CD4-positive, CD25-positive, alpha-beta regulatory T cell (primary cell): ENCODE measurements around the gene ABCG8. TPM values are rescaled to one million over a fixed set of nuclear protein-coding genes. Genes with fewer than 3 reads are reported as not detected.

ENCODE experiments used
- ATAC-seq, 2 donors: fragments of 150-1000 bp; cut with Tn5 transposase; one replicate each; pipeline ENCODE4 v1.10.0; 2021; ENCODE audit warnings: low read depth in 2 of 2, moderate number of reproducible peaks in 2 of 2, moderate library complexity in 1 of 2
- DNase-seq, 3 donors: peaks; one replicate each; pipeline versions ENCODE4 v3.0.0 to v3.0.0-alpha.2; 2012 to 2022; ENCODE audit warnings: mixed read lengths in 1 of 3
- H3K27ac ChIP-seq: one replicate; pipeline ENCODE4 v1.7.0; 2013; ENCODE audit warnings: mild to moderate bottlenecking, low read length; ENCODE audit not compliant: insufficient read depth, poor library complexity, severe bottlenecking
- H3K27me3 ChIP-seq: one replicate; pipeline ENCODE4 v1.7.0; 2013; ENCODE audit warnings: low read length; ENCODE audit not compliant: control insufficient read depth, insufficient read depth
- H3K36me3 ChIP-seq: one replicate; pipeline ENCODE4 v1.7.0; 2013; ENCODE audit warnings: mild to moderate bottlenecking, low read length, moderate library complexity; ENCODE audit not compliant: control insufficient read depth, insufficient read depth
- H3K4me1 ChIP-seq: 2 replicates; pipeline ENCODE4 v1.7.0; 2013; ENCODE audit warnings: mild to moderate bottlenecking, low read length; ENCODE audit not compliant: insufficient read depth, control insufficient read depth, poor library complexity, severe bottlenecking
- H3K4me3 ChIP-seq: one replicate; pipeline ENCODE4 v1.7.0; 2013; ENCODE audit warnings: low read depth, mild to moderate bottlenecking, low read length, moderate library complexity
- H3K9me3 ChIP-seq, 2 experiments: 1 replicate in 1 of 2; 2 replicates in 1 of 2; pipeline ENCODE4 v1.7.0; 2013; ENCODE audit warnings: low read length in 2 of 2, mild to moderate bottlenecking in 1 of 2, moderate library complexity in 1 of 2; ENCODE audit not compliant: control insufficient read depth in 2 of 2
- H3K27ac Mint-ChIP-seq, 3 donors: one replicate each; pipeline ENCODE4 v1.8.0; 2020 to 2022; ENCODE audit warnings: mild to moderate bottlenecking in 3 of 3, mixed read lengths in 3 of 3, moderate library complexity in 2 of 3
- H3K27me3 Mint-ChIP-seq: one replicate; pipeline ENCODE4 v1.8.0; 2022; ENCODE audit warnings: mild to moderate bottlenecking, mixed read lengths
- H3K36me3 Mint-ChIP-seq: one replicate; pipeline ENCODE4 v1.8.0; 2020; ENCODE audit warnings: mixed read lengths
- H3K4me1 Mint-ChIP-seq, 4 donors: one replicate each; pipeline ENCODE4 v1.8.0; 2020 to 2022; ENCODE audit warnings: mixed read lengths in 4 of 4, mild to moderate bottlenecking in 1 of 4
- H3K4me3 Mint-ChIP-seq, 4 donors: one replicate each; pipeline ENCODE4 v1.8.0; 2020 to 2022; ENCODE audit warnings: mild to moderate bottlenecking in 4 of 4, mixed read lengths in 4 of 4, moderate library complexity in 3 of 4
- H3K9me3 Mint-ChIP-seq, 7 donors: one replicate each; pipeline ENCODE4 v1.8.0; 2020 to 2022; ENCODE audit warnings: mixed read lengths in 7 of 7, mild to moderate bottlenecking in 3 of 7, moderate library complexity in 2 of 7
- polyA plus RNA-seq, 4 donors: library from polyadenylated mRNA; unstranded; fragments of 300-500 nt; fragmentation: Illumina TruSeq; gene quantifications; one replicate each; pipeline ENCODE4 v1.2.3, GENCODE V29; 2021
- total RNA-seq: library from RNA; stranded (reverse); gene quantifications from one replicate; pipeline ENCODE4 v1.2.3, GENCODE V29; 2022

Gene ABCG8
- total and polyA plus RNA-seq, 5 donors from 2014 or later: 0.09 to 0.10 TPM; not detected in 3

DNA sequence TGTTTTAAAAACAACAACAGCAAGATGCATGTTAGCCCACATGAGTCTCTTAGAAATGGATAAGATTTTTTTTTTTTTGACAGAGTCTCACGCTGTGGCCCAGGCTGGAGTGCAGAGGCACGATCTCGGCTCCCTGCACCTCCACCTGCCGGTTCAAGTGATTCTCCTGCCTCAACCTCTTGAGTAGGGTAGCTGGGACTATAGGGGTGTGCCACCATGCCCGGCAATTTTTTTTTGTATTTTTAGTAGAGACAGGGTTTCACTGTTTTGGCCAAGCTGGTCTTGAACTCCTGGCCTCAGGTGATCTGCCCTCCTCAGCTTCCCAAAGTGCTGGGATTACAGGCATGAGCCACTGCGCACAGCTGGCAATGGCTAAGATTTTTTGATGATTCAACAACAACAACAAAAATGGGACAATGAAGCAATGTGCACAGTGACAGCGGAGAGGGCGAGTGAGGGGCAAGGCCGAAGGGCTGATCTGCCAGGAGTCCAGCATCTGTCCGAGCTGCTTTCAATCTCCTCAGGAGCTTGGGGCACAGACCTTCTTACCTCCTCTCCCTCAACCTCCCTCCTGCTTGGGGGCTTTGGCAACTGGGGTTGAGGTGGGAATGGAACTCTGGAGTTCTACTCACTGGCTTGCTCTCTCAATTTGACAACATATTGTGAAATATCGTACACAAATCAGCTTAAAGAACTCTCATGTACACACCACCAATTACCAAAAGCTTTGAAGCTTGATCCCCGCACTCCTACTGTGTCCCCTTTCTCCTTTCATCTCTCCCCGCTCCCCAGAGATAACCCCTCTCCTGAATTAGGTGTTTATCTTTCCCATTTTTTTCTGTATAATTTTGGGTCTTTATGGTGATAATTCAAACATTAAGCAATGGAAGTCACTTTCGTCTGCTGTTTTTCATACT lies 3.4 kb downstream of the ABCG8 start:
- Histone ChIP-seq H3K4me3 (no peak overlapping the region), H3K36me3 (no peaks in the 10 kb centered on the region), H3K27me3 (no peaks in the 10 kb centered on the region), H3K27ac (no peak overlapping the region), H3K9me3 (no peaks in the 10 kb centered on the region), H3K4me1 (no peaks in the 10 kb centered on the region)
- H3K4me1 Mint-ChIP-seq: no peaks in the 10 kb centered on the region
- peaks cover 3% of the 10 kb centered on the region for H3K27me3 Mint-ChIP-seq
- DNase-seq (no peak), ATAC-seq (no peak)
- H3K4me3 Mint-ChIP-seq: no peak overlapping the region
- no peaks in the 10 kb centered on the region for H3K9me3 Mint-ChIP-seq
- no peaks in the 10 kb centered on the region for H3K36me3 Mint-ChIP-seq
- H3K27ac Mint-ChIP-seq: no peak overlapping the region

DNA sequence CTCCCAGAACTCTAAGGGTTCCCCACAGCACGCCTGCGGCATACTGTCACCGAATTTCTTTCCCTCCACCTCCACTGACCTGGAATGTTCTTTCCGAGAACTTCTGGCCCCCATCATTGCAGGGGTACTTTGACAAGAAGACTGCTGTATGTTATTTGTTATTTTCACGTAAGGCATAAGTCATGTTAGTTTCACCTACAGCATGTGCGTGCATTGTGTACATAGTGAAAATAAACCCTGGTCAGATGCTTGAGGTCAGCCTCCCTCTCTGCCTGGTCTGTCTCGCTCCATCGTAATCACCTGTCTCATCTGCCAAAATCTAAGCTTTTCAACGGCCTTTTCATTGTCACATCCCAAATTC lies 4.1 kb downstream of the ABCG8 start:
- no peaks in the 10 kb centered on the region for H3K27me3 ChIP-seq
- Mint-ChIP-seq H3K4me1 (no peaks in the 10 kb centered on the region), H3K36me3 (no peaks in the 10 kb centered on the region), H3K4me3 (no peak overlapping the region), H3K9me3 (no peaks in the 10 kb centered on the region), H3K27me3 (no peaks in the 10 kb centered on the region), H3K27ac (no peak overlapping the region)
- H3K4me1 ChIP-seq: no peaks in the 10 kb centered on the region
- no peak for DNase-seq
- H3K9me3 ChIP-seq: no peaks in the 10 kb centered on the region
- H3K36me3 ChIP-seq: no peaks in the 10 kb centered on the region
- no peak for ATAC-seq
- H3K4me3 ChIP-seq: no peak overlapping the region
- no peak overlapping the region for H3K27ac ChIP-seq

DNA sequence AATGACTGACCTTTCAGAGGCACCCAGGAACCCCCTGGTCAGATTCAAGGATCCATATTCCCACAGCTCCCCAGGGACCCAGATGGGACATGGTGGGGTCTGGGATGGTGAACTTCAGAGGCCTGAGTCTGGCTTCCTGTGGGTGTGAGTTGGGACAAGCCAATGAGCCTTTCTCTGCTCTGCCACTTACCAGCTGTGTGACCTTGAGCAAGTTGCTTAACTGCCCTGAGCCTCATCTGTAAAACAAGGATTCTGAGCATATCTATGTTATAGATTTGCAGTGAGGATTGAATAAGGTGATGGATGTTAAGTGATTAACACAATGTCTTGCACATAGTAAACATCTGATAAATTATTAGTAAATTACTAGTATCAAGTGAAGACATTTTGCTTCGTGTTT lies 6.4 kb downstream of the ABCG8 start:
- peaks cover 0 to 2% (median 0%) of the 10 kb centered on the region in 7 donors for H3K9me3 Mint-ChIP-seq
- ATAC-seq (no peak), DNase-seq (no peak)
- H3K27ac Mint-ChIP-seq: no peak overlapping the region
- H3K9me3 ChIP-seq: no peaks in the 10 kb centered on the region
- no peaks in the 10 kb centered on the region for H3K4me1 Mint-ChIP-seq
- H3K27me3 Mint-ChIP-seq: peaks cover 13% of the 10 kb centered on the region
- no peaks in the 10 kb centered on the region for H3K36me3 ChIP-seq
- H3K4me3 ChIP-seq: no peak overlapping the region
- H3K27ac ChIP-seq: no peak overlapping the region
- H3K4me1 ChIP-seq: no peaks in the 10 kb centered on the region
- no peaks in the 10 kb centered on the region for H3K36me3 Mint-ChIP-seq
- no peaks in the 10 kb centered on the region for H3K27me3 ChIP-seq
- H3K4me3 Mint-ChIP-seq: no peak overlapping the region

DNA sequence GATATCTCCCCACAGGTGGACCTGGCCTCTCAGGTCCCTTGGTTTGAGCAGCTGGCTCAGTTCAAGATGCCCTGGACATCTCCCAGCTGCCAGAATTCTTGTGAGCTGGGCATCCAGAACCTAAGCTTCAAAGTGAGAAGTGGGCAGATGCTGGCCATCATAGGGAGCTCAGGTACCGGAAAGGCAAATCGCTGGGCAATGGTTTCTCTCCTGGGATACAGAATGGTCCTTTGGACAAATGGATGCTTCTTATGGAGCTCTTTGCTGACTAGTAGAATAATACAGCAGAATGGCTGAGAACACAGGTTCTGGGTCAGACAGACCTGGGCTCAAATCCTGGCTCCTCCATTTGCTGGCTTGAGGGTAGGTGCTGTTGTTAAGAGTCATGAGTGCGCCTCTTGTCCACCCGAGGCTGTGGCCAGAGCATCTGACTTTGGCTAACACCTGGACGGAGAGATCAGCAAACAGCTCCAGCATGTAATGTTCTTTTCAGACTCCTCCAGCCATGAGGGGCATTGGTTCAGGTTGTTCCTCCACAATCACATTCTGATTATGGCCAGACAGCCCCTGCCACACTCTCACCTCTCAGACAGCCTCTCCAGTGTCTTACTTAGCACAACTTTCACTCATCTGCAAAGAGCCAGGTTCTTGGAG lies 7.5 kb downstream of the ABCG8 start:
- Histone ChIP-seq H3K9me3 (no peaks in the 10 kb centered on the region), H3K27ac (no peak overlapping the region), H3K27me3 (no peaks in the 10 kb centered on the region), H3K36me3 (no peaks in the 10 kb centered on the region), H3K4me1 (no peaks in the 10 kb centered on the region), H3K4me3 (no peak overlapping the region)
- no peak overlapping the region for H3K27ac Mint-ChIP-seq
- no peaks in the 10 kb centered on the region for H3K4me1 Mint-ChIP-seq
- H3K27me3 Mint-ChIP-seq: peaks cover 14% of the 10 kb centered on the region
- DNase-seq (no peak), ATAC-seq (no peak)
- no peaks in the 10 kb centered on the region for H3K36me3 Mint-ChIP-seq
- H3K9me3 Mint-ChIP-seq: peaks cover 0 to 2% (median 0%) of the 10 kb centered on the region in 7 donors
- no peak overlapping the region for H3K4me3 Mint-ChIP-seq

DNA sequence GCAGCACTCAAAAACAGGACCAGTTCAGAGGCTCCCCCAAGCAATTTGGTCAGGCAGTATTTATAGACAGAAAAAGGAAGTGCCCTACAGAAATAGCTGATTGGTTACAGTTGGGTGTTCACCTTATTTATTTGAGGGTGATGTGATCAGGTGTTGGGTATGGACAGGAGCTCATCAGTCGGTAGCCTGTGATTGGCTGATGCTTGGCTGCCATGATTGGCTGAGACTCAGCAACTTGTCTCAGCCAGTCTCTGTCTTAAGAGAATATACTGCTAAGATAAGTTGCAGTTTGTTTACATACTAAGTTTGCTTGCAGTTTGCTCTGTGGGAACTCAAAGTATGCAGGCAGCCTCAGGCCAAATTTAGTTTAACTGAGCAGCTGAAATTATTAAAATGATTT lies 9.4 kb downstream of the ABCG8 start:
- Histone ChIP-seq H3K4me3 (no peak overlapping the region), H3K27me3 (no peaks in the 10 kb centered on the region), H3K36me3 (no peaks in the 10 kb centered on the region), H3K27ac (no peak overlapping the region), H3K4me1 (no peaks in the 10 kb centered on the region), H3K9me3 (no peaks in the 10 kb centered on the region)
- Mint-ChIP-seq H3K36me3 (no peaks in the 10 kb centered on the region), H3K4me1 (no peaks in the 10 kb centered on the region), H3K4me3 (no peak overlapping the region), H3K9me3 (peaks cover 0 to 2% (median 0%) of the 10 kb centered on the region in 7 donors), H3K27me3 (peaks cover 14% of the 10 kb centered on the region), H3K27ac (no peak overlapping the region)
- no peak for ATAC-seq
- DNase-seq: no peak

DNA sequence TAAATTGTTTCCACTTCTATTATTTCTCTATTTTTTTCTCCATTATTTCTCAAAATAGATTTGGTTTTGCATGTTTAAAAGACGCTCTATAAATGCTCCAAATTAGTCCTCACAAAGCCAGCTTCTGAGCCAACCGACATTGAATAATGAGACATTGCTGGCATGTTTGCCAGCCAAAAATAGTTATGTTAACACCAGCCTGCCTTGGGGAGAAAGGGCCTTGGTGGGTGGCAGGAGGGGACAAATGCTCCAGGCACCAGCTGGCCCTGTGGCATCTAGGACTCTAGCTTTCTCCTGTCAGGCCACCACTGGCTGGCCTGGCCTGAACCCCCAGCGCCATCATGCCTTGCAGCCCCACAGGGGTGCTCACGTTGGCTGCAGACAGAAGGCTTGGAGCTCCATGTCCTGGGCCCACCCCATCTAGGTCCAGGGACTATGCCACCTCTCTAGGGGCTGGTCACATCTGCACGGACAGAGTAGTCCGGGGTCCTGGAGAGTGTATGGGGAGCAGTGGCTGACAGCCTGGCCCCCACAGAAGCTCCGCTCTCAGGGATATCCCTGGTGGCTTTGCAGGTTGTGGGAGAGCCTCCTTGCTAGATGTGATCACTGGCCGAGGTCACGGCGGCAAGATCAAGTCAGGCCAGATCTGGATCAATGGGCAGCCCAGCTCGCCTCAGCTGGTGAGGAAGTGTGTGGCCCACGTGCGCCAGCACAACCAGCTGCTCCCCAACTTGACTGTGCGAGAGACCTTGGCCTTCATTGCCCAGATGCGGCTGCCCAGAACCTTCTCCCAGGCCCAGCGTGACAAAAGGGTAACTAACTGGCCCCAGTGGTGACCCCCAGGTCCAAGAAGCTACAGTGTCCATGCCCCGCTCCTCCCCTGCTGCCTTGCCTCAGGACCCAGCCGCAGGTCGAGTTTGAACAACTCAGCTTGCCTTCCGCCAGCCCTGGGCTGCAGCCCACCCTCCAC lies 12.5 kb downstream of the ABCG8 start:
- Mint-ChIP-seq H3K4me3 (no peak overlapping the region), H3K27me3 (peaks cover 22% of the 10 kb centered on the region), H3K27ac (peak overlapping the region in 1 of 3 donors; percentile 12), H3K9me3 (peaks cover 0 to 3% (median 0%) of the 10 kb centered on the region in 7 donors), H3K36me3 (no peaks in the 10 kb centered on the region), H3K4me1 (no peaks in the 10 kb centered on the region)
- Histone ChIP-seq H3K36me3 (no peaks in the 10 kb centered on the region), H3K9me3 (no peaks in the 10 kb centered on the region), H3K27me3 (no peaks in the 10 kb centered on the region), H3K4me1 (no peaks in the 10 kb centered on the region), H3K4me3 (no peak overlapping the region), H3K27ac (no peak overlapping the region)
- ATAC-seq (no peak), DNase-seq (no peak)

DNA sequence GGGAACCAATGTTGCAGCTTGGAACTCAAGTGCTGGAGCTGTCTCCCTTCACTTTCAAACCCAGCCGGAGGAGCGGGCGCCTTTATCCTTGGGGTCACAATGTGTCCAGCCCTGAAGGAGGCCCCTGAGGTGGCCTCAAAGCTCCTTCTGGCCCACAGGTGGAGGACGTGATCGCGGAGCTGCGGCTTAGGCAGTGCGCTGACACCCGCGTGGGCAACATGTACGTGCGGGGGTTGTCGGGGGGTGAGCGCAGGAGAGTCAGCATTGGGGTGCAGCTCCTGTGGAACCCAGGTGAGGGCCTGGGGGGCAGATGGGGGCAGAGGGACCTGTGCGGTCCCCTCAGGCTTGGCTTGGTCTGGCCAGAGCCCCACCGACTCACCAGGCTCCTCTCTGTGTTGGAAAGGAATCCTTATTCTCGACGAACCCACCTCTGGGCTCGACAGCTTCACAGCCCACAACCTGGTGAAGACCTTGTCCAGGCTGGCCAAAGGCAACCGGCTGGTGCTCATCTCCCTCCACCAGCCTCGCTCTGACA lies 13.5 kb downstream of the ABCG8 start:
- H3K36me3 Mint-ChIP-seq: no peaks in the 10 kb centered on the region
- no peak for ATAC-seq
- Histone ChIP-seq H3K4me3 (no peak overlapping the region), H3K36me3 (no peaks in the 10 kb centered on the region), H3K27me3 (no peaks in the 10 kb centered on the region), H3K4me1 (no peaks in the 10 kb centered on the region), H3K27ac (no peak overlapping the region), H3K9me3 (no peaks in the 10 kb centered on the region)
- no peak for DNase-seq
- H3K27ac Mint-ChIP-seq: no peak overlapping the region
- no peaks in the 10 kb centered on the region for H3K4me1 Mint-ChIP-seq
- H3K27me3 Mint-ChIP-seq: peaks cover 22% of the 10 kb centered on the region
- H3K9me3 Mint-ChIP-seq: peaks cover 0 to 3% (median 0%) of the 10 kb centered on the region in 7 donors
- no peak overlapping the region for H3K4me3 Mint-ChIP-seq
